K562 (cell line): ENCODE results near the gene ZKSCAN3. TPM values are rescaled to one million over a fixed set of nuclear protein-coding genes. Genes with fewer than 3 reads are reported as not detected.

ENCODE experiments used
- COPS2 ChIP-seq: fragments of 450-650 bp; conservative IDR thresholded peaks from 2 replicates; pipeline ENCODE4 v1.6.1; 2016; ENCODE audit warnings: mild to moderate bottlenecking, moderate library complexity
- DDX20 ChIP-seq: fragments of 450-650 bp; IDR thresholded peaks from 2 replicates; pipeline ENCODE4 v1.6.1; 2016; ENCODE audit warnings: missing genetic modification characterization, low read depth, mild to moderate bottlenecking, missing compliant biosample characterization, moderate library complexity
- FOXK1 ChIP-seq: sonication (generic); formaldehyde crosslinking; IDR thresholded peaks from 2 replicates; pipeline ENCODE4 v1.8.0; 2022; ENCODE audit warnings: missing genetic modification reagents, mild to moderate bottlenecking, borderline replicate concordance
- HNRNPK ChIP-seq: fragments of 200-400 bp; formaldehyde crosslinking; IDR thresholded peaks from one replicate; pipeline ENCODE4 v1.6.1; 2018; ENCODE audit warnings: mild to moderate bottlenecking, low read depth, low read length; ENCODE audit not compliant: poor library complexity, severe bottlenecking
- MYNN ChIP-seq, 2 experiments: sonication (generic); formaldehyde crosslinking in 1 of 2; IDR thresholded peaks; 2 replicates each; pipeline versions ENCODE4 v1.5.0 to v1.6.1; 2016 to 2020; ENCODE audit warnings: antibody characterized with exemption in 1 of 2, missing genetic modification reagents in 1 of 2
- NFE2 ChIP-seq: IDR thresholded peaks from 2 replicates; pipeline ENCODE4 v1.6.1; 2014; ENCODE audit warnings: antibody characterized with exemption, low read depth
- POLR2B ChIP-seq: fragments of 450-650 bp; IDR thresholded peaks from 2 replicates; pipeline ENCODE4 v1.6.1; 2018; ENCODE audit warnings: low read depth; ENCODE audit not compliant: partially characterized antibody
- PRMT5 ChIP-seq: sonication (generic); formaldehyde crosslinking; IDR thresholded peaks from 2 replicates; pipeline ENCODE4 v1.5.0; 2020; ENCODE audit warnings: missing genetic modification reagents
- RFX7 ChIP-seq: fragments of 250-450 bp; sonication (Bioruptor Pico); IDR thresholded peaks from 2 replicates; pipeline ENCODE4 v1.5.1; 2021; ENCODE audit warnings: mild to moderate bottlenecking
- SRF ChIP-seq, 2 experiments: fragments of 250-450, 450-650 bp in 1 of 2; sonication (Bioruptor Pico) in 1 of 2; sonication (generic) in 1 of 2; formaldehyde crosslinking; IDR thresholded peaks; 2 replicates each; pipeline versions ENCODE4 v1.5.0 to v1.5.1; 2020 to 2022; ENCODE audit warnings: mild to moderate bottlenecking in 1 of 2, missing genetic modification reagents in 1 of 2
- ZNF384 ChIP-seq: IDR thresholded peaks from 2 replicates; pipeline ENCODE4 v1.6.1; 2012; ENCODE audit warnings: low read depth, low read length, improper control_type of control experiment
- ZNF436 ChIP-seq: fragments of 250-450, 450-650 bp; sonication (Bioruptor Pico); formaldehyde crosslinking; IDR thresholded peaks from 2 replicates; pipeline ENCODE4 v1.7.0; 2020; ENCODE audit warnings: mild to moderate bottlenecking
- ZNF551 ChIP-seq: fragments of 250-450 bp; sonication (Bioruptor Pico); IDR thresholded peaks from 2 replicates; pipeline ENCODE4 v1.5.0; 2021; ENCODE audit warnings: mild to moderate bottlenecking, moderate library complexity
- polyA plus RNA-seq, 8 experiments: library from polyadenylated mRNA; depleted of rRNA in 4 of 8; stranded (reverse) in 5 of 8; unstranded in 3 of 8; fragments of >200 nt; fragmentation: Nextera tagmentation in 2 of 8; fragmentation: Illumina TruSeq in 1 of 8; extraction: Ambion mirVana in 2 of 8; extraction: Trizol in 1 of 8; gene quantifications; 2 replicates each; pipeline versions ENCODE4 v1.2.1 to v1.2.3, GENCODE V29; 2011 to 2014; ENCODE audit warnings: inconsistent platforms in 1 of 8, missing spikeins in 1 of 8
- total RNA-seq, 7 experiments: library from RNA; depleted of rRNA in 6 of 7; stranded (reverse); fragments of >200 nt in 6 of 7; fragmentation: Illumina TruSeq in 2 of 7; extraction: Trizol in 2 of 7; gene quantifications; 2 replicates each; pipeline versions ENCODE4 v1.2.1 to v1.2.3, GENCODE V29; 2011 to 2021; ENCODE audit warnings: low replicate concordance in 1 of 7
- TF ChIP-seq, protein P1 (sequence below): IDR thresholded peaks from 2 replicates; pipeline ENCODE4 v1.6.1; 2011; ENCODE audit not compliant: insufficient read length; ENCODE audit errors: extremely low read depth
- TF ChIP-seq, protein P2 (sequence below): sonication (generic); formaldehyde crosslinking; IDR thresholded peaks from 2 replicates; pipeline ENCODE4 v1.8.0; 2023; ENCODE audit warnings: mild to moderate bottlenecking, missing genetic modification reagents
- TF ChIP-seq, protein P3 (sequence below), 3 experiments: fragments of 200-800 bp in 1 of 3; fragments of 250-450 bp in 1 of 3; fragments of 450-650 bp in 1 of 3; sonication (Bioruptor Pico) in 1 of 3; sonication (Bioruptor generic) in 1 of 3; formaldehyde crosslinking in 1 of 3; IDR thresholded peaks; 2 replicates each; pipeline versions ENCODE4 v1.6.1 to v1.8.0; 2016 to 2022; ENCODE audit warnings: mild to moderate bottlenecking in 2 of 3, missing genetic modification characterization in 2 of 3, missing compliant biosample characterization in 1 of 3, moderate library complexity in 1 of 3

ZKSCAN3 gene
- total and polyA plus RNA-seq, 9 of the 15 experiments (the other 6 are each of a cell fraction or from before 2014, with no cell fraction given), result 3.0 to 12.4 (median 10.2) TPM

DNA sequence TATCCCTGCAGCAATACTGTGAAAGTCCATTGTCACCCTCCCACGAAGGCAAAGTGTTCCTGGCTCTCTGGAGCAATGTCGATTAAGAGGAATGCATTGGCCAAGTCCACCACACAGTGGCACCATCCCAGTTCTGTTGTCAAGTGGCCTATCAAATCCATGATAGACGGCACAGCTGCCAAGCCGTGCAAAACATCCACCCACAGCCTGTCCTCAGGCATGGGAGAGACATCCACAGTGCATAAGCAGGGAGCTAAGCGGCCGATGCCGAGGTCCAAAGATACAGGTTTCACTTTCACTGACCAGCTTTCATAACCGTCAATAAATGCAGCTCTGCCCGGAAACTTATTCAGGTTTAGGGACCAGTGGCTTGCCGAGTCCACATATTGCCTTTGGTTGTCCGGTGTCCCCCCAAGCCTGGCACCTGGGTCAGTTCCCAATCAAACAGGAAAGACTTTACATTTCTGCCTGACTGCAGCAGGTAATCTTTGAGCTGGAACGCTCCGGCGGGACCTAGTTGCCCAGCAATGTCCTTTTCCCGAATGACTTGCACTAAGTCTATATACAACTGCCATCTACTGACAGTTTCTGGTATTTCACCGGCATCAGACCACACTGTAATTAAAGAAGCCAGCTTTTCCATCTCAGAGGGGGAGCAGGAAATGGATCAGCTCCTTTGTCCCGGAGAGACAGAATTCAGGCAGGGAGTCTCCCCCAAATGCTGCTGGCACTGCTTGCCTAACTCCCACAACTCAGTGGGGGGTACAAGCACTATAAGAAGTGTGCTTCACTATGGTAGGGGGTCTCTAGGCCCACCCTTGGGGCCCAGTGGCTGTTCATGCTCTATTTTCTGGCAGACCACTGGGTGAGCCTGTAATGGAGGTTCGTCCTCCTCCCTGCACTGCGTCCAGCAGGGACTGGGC is 6.3 kb downstream of the ZKSCAN3 start (continued):
- TF ChIP-seq NFE2 (peak; percentile 74), HNRNPK (no peak), ZNF384 (no peak; the same call in 1 of the 2 replicates), ZNF551 (CRISPR knock-in tag) (no peak), RFX7 (CRISPR knock-in tag) (no peak), COPS2 (no peak), POLR2B (no peak), DDX20 (no peak), MYNN (IDR thresholded peaks at IDR 0.05) (no peak), MYNN (CRISPR knock-in tag; IDR thresholded peaks at IDR 0.05) (no peak), SRF (CRISPR knock-in tag; IDR thresholded peaks at IDR 0.05) (0 out of 4 replicates have a peak, but pooled peaks of 1 of the 2 experiments have one; percentile 10), FOXK1 (CRISPR knock-in tag) (no peak), PRMT5 (CRISPR knock-in tag) (no peak), ZNF436 (CRISPR knock-in tag) (no peak)
- TF ChIP-seq, protein P1, sequence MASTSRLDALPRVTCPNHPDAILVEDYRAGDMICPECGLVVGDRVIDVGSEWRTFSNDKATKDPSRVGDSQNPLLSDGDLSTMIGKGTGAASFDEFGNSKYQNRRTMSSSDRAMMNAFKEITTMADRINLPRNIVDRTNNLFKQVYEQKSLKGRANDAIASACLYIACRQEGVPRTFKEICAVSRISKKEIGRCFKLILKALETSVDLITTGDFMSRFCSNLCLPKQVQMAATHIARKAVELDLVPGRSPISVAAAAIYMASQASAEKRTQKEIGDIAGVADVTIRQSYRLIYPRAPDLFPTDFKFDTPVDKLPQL, result no peak
- TF ChIP-seq, protein P2, sequence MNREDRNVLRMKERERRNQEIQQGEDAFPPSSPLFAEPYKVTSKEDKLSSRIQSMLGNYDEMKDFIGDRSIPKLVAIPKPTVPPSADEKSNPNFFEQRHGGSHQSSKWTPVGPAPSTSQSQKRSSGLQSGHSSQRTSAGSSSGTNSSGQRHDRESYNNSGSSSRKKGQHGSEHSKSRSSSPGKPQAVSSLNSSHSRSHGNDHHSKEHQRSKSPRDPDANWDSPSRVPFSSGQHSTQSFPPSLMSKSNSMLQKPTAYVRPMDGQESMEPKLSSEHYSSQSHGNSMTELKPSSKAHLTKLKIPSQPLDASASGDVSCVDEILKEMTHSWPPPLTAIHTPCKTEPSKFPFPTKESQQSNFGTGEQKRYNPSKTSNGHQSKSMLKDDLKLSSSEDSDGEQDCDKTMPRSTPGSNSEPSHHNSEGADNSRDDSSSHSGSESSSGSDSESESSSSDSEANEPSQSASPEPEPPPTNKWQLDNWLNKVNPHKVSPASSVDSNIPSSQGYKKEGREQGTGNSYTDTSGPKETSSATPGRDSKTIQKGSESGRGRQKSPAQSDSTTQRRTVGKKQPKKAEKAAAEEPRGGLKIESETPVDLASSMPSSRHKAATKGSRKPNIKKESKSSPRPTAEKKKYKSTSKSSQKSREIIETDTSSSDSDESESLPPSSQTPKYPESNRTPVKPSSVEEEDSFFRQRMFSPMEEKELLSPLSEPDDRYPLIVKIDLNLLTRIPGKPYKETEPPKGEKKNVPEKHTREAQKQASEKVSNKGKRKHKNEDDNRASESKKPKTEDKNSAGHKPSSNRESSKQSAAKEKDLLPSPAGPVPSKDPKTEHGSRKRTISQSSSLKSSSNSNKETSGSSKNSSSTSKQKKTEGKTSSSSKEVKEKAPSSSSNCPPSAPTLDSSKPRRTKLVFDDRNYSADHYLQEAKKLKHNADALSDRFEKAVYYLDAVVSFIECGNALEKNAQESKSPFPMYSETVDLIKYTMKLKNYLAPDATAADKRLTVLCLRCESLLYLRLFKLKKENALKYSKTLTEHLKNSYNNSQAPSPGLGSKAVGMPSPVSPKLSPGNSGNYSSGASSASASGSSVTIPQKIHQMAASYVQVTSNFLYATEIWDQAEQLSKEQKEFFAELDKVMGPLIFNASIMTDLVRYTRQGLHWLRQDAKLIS (CRISPR knock-in tag), result no peak
- TF ChIP-seq, protein P3, sequence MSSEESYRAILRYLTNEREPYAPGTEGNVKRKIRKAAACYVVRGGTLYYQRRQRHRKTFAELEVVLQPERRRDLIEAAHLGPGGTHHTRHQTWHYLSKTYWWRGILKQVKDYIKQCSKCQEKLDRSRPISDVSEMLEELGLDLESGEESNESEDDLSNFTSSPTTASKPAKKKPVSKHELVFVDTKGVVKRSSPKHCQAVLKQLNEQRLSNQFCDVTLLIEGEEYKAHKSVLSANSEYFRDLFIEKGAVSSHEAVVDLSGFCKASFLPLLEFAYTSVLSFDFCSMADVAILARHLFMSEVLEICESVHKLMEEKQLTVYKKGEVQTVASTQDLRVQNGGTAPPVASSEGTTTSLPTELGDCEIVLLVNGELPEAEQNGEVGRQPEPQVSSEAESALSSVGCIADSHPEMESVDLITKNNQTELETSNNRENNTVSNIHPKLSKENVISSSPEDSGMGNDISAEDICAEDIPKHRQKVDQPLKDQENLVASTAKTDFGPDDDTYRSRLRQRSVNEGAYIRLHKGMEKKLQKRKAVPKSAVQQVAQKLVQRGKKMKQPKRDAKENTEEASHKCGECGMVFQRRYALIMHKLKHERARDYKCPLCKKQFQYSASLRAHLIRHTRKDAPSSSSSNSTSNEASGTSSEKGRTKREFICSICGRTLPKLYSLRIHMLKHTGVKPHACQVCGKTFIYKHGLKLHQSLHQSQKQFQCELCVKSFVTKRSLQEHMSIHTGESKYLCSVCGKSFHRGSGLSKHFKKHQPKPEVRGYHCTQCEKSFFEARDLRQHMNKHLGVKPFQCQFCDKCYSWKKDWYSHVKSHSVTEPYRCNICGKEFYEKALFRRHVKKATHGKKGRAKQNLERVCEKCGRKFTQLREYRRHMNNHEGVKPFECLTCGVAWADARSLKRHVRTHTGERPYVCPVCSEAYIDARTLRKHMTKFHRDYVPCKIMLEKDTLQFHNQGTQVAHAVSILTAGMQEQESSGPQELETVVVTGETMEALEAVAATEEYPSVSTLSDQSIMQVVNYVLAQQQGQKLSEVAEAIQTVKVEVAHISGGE (CRISPR knock-in tag; IDR thresholded peaks at IDR 0.05), result peak in 1 of 3 experiments; percentile 81; a peak in 2 of 6 replicates
